Right ventricle myocardium superior (tissue), 1 donor: ENCODE measurements around the gene SBK1. TPM values are rescaled to one million over a fixed set of nuclear protein-coding genes. Genes with fewer than 3 reads are reported as not detected.
"Not testable (repeated sequence)": the region's sequence is repeated elsewhere in the genome, so short reads cannot be mapped to it uniquely, and the experiment has no call there.

Source experiments
- ATAC-seq: fragments of 200-7000 bp; cut with Tn5 transposase; one replicate; pipeline ENCODE4 v1.9.1; 2020; ENCODE audit warnings: mild to moderate bottlenecking; ENCODE audit not compliant: poor library complexity
- DNase-seq: peaks from one replicate; pipeline ENCODE4 v3.0.0-alpha.2; 2020
- intact Hi-C: fragments of 100-400 bp; cut with DNase I; formaldehyde crosslinking; loops from one replicate; pipeline ENCODE4 v1.11.2; 2022
- total RNA-seq: library from RNA; stranded (reverse); fragmentation: NEBNext Ultra II Directional; extraction: Animal tissue kit (Norgen Biotek cat#: 25700); gene quantifications from one replicate; pipeline ENCODE4 v1.2.1, GENCODE V29; 2021
- donor health status: DM: no; HTN: yes; CAD: no; lungs with severe emphysema.

Gene SBK1
- total RNA-seq, 1 donor from 2014 or later = 2.0 TPM

DNA sequence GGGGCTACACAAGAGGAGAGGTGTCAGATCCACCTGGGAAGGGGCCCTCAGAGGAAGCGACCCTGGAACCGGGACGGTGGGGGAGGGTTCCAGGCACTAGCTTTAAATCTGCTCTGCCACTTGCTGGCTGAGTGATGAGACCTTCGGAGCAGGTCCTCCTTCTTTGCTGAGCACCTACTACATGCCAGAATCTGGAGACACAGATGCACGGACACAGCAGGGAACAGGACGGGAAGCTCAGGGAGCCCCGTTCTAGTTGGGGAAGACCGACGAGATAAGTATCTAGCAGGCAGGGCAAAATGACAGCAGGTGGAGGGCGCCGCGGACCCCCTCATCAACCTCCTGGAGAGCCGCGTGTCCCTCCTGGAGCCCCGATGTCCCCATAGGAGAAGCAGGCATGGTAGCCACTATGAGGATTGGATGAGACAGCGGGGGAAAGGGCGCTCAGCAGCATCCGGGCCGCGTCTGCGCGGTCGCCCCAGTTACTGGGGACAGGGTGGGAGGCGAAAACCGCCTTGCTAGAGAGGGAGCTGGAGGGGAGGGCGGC lies 27.2 kb downstream of the SBK1 start:
- ATAC-seq = no peak
- intact Hi-C loops = loop anchor here (5.0 kb wide), 1 partner anchor 42 kb away; no protein-coding TSS in a partner anchor
- no peak for DNase-seq

DNA sequence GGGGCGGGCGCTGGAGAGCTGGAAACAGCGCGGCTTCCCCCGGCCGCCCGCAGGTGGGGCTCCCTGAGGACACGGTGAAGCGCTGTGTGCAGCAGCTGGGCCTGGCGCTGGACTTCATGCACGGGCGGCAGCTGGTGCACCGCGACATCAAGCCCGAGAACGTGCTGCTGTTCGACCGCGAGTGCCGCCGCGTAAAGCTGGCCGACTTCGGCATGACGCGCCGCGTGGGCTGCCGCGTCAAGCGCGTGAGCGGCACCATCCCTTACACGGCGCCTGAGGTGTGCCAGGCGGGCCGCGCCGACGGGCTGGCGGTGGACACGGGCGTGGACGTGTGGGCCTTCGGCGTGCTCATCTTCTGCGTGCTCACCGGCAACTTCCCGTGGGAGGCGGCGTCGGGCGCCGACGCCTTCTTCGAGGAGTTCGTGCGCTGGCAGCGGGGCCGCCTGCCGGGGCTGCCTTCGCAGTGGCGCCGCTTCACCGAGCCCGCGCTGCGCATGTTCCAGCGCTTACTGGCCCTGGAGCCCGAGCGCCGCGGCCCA lies 27.8 kb downstream of the SBK1 start:
- no peak for DNase-seq
- intact Hi-C loops = no loop called here
- no peak for ATAC-seq

DNA sequence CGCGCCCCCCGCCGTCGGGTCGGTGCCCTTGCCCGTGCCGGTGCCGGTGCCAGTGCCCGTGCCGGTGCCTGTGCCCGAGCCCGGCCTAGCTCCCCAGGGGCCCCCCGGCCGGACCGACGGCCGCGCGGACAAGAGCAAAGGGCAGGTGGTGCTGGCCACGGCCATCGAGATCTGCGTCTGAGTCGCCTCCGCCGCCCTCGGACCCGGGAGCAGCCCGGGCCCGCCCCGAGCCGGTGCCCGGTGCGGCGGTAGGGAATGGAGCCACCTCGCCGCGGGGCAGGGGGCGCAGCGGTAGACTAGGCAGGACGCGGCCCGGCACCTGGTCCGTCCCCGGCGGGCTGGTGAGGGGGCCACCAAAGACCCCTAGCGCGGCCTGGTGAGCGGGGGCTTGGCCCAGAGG lies 28.4 kb downstream of the SBK1 start:
- ATAC-seq = no peak
- DNase-seq = no peak
- intact Hi-C loops = no loop called here

DNA sequence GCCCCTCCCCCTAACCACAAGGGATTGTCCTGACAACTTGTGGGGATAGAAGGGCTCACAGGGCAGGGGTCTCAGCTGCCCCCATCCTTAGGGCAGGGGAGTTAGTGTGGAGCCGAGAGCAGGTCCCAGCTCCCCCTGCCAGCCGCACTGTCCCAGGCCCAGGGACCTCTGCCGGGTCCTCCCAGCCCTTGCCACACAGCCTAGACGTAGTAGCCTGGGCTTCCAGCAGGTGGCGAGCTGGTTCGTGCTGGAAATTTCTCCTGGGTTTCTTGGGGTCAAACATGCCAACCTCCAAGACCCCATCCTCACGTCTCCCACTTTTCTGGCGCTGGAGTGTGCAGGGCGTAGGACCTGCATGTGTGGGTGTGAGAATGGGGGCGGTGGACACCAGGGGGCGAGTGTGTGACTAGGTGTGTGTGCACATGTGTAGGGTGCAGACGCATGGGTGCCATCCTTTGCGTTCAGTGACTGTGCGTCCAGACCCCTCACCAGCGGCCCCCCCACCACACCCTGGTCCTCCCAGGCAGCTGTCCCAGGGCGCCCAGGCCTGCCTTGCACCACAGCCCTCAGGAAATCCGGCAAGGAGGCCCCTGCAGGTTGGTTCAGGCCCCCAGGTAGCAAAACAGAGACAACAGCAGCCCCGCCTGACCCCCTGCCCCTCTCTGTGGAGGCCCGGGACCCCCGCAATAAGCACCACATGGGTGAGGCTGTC lies 29.5 kb downstream of the SBK1 start:
- ATAC-seq (peak; percentile 32), DNase-seq (no peak)
- intact Hi-C loops = no loop called here

DNA sequence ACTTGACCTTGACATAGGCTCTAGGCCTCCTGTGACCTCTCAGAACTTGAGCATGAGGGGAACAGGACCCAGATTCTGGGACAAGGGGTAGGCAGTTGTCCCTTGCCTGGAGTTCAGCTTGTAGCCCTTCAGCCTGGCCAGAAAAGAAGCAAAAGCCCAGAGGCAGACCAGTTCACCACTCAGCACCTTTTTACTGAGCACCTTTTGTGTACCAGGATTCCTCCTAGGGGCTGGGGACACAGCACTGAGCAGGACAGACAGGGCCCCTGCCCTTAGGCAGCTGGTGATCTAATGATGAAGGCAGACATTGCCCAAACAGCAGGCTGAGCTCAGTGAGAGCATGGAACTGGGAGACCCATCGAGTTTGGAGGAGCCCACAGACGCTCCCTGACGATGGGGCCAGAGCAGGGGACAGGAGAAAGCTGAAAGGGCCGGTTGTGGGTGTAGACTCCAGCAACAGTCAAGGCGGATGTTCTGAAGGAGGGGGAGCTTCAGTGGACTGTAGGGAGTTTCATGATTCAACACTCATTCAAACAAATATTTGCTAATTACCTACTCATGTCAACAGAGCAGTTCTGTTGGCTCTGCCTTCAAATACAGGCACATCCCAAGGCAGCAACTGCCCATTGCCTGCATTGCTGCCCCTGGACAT lies 32.0 kb downstream of the SBK1 start:
- DNase-seq = no peak
- intact Hi-C loops = no loop called here
- no peak for ATAC-seq

DNA sequence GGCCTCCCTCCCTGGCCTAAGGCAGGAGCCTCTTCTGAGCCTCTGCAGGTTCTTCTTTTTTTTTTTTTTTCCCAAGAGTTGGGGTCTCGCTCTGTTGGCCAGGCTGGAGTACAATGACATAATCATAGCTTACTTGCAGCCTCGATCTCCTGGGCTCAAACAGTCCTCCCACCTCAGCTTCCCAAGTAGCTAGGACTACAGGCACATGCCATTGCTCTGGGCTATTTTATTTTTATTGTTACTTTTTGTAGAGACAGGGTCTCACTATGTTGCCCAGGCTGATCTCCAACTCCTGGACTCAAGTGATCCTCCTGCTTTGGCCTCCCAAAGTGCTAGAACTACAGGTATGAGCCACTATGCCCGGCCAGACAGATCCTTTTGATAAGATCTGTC lies 32.6 kb downstream of the SBK1 start:
- intact Hi-C loops = no loop called here
- ATAC-seq (no peak), DNase-seq (no peak)

DNA sequence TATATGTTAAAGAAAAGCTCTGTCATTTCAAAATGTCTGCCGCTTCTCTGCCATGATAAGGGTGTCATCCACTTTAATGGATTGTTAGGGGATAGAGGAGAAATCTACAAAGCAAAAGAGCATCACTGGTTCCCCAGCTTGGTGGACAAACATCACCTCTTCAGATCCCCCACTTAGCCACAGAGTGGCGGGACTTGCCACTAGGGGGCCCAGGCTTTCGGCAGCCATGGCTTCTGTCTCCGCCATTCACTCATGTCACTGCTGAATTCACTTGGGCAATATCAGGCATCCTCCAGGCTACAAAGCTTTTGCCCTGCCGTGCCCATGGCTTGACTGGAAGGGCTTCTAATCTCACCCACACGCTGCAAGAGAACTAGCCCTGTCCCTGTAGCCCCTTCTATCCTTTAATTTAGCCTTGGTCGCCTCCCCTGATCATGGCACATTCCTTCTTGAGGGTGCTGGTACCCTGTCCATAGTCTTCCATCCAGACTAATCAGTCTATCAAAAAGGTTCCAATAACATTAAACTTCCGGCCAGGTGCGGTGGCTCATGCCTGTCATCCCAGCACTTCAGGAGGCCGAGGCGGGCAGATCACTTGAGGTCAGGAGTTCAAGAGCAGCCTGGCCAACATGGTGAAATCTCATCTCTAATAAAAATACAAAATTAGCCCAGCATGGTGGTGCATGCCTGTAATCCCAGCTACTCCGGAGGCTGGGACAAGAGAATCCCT lies 34.7 kb downstream of the SBK1 start:
- ATAC-seq (peak; percentile 71), DNase-seq (peak; percentile 64)
- intact Hi-C loops = no loop called here

DNA sequence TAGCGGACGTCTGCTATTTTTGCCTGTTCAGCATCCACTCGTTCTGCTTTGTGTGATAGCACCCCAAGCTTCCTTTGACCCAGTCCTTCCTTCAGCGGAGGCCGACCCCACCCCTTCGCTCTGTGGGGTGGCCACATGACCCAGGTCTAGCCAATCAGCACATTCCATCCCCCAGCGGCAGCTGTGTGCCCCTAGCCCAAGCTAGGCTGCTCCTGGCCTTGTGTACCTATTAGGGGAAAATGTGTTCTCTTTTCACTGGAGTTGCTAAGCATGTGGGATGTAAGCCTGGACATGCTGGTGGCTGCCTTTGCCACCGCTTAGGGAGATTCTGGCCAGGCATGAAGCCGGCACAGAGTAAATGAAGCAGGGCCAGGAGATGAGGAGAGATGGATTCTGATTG lies 37.9 kb downstream of the SBK1 start:
- ATAC-seq, DNase-seq, intact Hi-C loops: not testable (repeated sequence)

DNA sequence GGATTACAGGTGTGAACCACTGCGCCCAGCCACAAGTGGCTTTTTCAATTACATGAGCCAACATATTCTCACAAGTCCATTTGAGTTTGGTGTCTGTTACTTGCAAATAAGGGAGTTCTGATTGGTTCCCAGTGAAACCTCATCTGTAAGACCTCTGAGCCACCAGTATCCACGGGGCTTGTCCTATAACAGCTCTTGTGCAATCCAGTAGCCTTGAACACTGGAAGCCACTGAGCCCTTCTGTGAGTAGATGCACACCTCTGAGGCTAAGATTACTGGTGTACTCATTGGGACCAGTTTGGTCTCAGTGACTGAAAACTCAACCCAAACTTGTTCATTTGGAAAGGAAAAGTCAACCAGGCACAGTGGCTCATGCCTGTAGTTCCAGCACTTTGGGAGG lies 38.7 kb downstream of the SBK1 start:
- intact Hi-C loops = not testable (repeated sequence)

DNA sequence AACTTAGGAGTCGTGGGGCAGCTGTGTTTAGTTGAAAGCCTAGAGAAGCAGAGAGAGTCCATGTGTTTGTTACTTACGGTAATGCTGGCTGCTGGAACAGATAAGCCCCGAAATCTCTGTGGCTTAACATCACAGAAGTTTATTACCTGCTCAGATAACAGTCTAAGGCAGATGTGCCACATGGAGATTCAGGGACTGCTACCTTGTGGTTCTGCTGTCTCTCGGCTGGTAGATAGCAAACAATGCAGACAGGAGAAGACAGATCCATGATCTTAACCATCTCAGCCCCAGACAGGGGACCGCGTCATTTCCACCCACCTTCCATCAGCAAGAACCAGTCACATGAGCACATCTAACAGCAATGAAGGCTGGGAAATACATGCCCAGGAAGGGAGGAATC lies 40.3 kb downstream of the SBK1 start:
- ATAC-seq = not testable (repeated sequence)

More for the DNA sequence above, 38.7 kb downstream of the SBK1 start:
- DNase-seq, ATAC-seq: not testable (repeated sequence)

DNA sequence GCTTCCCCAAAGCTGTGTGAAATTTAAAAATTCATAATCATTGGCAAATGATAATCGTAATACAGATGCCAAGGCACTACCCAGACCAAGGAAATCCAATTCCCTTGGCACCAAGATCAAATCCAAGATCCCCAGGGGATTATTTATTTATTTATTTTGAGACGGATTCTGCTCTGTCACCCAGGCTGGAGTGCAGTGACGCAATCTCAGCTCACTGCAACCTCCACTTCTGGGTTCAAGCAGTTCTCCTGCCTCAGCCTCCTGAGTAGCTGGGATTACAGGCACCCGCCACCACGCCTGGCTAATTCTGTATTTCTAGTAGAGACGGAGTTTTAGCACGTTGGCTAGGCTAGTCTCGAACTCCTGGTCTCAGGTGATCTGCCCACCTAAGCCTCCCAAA lies 43.4 kb downstream of the SBK1 start:
- intact Hi-C loops, ATAC-seq, DNase-seq: not testable (repeated sequence)

More for the DNA sequence above, 40.3 kb downstream of the SBK1 start:
- intact Hi-C loops, DNase-seq: not testable (repeated sequence)

DNA sequence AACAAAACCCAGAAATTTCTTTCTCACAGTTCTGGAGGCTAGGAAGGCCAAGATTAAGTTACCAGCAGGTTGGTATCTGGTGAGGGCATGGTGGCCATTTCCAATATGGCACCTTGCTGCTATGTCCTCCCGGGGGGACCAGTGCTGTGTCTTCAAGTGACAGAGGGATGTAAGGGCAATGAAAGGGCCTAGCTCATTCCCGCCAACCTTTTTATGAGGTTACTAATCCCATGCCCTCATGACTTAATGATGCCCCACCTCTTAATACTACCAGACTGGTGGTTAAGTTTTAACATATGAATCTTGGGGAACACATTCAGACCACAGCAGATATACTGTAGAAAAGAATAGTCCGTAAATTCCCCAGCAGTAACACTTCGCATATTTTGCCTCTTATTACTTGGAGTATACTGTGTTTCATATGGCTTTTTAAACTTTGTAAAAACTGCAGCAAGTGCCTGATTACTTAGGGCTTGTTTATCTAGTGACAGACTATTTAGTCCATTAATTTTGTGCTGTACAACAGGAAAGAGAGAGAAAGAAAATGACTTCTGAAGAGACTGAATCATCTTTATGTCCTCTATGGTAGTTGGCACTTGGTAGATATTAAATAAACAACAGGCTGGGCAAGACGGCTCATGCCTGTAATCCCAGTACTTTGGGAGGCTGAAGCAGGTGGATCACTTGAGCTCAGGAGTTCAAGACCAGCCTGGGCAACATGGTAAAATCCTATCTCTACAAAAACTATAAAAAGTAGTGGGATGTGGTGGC lies 44.8 kb downstream of the SBK1 start:
- DNase-seq, intact Hi-C loops, ATAC-seq: not testable (repeated sequence)

DNA sequence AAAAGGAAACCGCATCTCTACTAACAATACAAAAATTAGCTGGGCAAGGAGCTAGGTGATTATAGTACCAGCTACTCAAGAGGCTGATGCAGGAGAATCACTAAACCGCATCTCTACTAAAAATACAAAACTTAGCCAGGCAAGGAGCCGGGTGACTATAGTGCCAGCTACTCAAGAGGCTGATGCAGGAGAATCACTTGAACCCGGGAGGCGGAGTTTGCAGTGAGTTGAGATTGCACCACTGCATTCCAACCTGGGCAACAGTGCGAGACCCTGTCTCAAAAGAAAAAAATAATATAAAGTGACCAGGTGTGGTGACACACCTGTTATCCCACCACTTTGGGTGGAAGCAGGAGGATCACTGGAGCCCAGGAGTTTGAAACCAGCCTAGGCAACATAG lies 45.9 kb downstream of the SBK1 start:
- ATAC-seq, DNase-seq, intact Hi-C loops: not testable (repeated sequence)

DNA sequence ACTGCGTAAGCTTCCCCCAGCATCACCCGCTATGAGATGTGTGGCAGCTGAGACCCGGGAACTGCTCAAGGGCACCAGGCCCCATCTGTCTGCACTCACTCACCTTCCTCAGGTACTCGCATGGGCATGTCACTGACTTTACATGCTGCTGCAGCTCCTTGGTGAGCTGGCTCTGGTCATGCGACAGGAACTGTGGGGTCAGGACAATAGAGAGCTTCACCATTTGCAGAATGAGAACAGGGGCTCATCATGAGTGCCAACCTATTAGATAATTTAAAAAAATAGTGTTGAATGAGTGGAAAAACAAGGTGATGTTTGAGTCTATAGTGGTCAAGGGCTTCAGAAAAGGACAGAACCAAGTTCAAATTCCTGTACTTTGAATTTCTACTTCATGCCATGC lies 70.3 kb downstream of the SBK1 start:
- ATAC-seq, DNase-seq, intact Hi-C loops: not testable (repeated sequence)

DNA sequence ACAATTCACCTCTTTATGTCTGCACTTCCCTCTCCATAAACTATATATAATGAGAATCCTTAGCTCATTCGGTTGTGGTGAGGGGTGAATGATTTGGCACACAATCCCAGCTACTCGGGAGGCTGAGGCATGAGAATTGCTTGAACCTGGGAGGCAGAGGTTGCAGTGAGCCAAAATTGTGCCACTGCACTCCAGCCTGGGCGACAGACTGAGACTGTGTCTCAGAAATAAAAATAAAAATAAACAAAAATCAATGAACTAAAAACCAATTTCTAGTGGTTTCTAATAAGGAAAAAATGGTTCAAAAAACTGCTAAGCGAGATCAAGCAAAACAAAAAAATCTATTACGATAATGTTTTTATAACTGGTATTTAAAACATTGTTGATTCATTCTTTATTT lies 71.1 kb downstream of the SBK1 start, which contains the start of gene NPIPB6:
NPIPB6 (minus strand) TSS at position 101 of the 400 bp plus-strand sequence. CDS start 686 bp downstream, outside the sequence.
- intact Hi-C loops, ATAC-seq, DNase-seq: not testable (repeated sequence)

DNA sequence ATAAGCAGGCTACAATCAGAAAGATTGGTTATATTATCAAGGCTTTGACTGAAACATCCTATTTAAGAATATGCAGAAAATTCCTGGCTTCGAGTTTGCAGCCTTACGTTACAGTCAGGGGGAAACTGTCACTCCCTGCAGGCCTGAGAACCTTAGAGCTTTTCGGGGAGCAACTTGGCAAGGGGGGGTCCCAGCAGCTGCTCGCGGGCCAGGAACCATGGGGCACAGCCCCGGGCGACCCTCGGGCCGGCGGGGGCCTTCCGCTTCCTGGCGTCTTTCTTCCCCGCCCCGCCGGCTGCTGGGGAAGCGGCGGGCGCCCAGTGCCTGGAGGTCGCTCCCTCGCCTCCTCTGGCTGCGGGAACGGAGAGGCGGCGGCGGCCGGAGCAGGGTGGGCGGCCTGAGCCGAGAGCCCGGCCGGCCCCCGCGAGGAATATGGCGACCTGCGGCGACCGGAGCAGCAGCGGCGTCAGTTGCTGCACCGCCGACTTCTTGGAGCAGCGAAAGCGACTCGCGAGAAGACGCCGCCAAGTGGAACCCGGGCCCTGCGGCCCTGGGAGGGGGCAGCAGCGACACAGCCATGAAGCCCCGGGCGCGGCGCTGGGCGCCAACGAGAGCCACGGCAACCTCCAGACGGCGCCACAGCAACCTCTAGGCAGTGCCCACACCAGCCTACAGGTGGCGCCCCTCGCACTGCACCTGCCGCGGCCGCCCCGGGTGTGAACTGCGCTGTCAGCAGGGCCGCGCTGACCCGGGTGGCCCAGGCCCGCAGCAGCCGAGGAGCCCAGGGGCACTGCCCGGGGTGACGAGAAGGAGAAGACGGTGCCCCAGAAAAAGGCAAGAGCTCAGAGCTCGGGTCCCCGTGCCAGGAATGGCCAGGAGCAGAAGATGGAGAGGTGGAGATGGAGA lies 72.2 kb downstream of the SBK1 start:
- ATAC-seq = peak; percentile 99
- intact Hi-C loops, DNase-seq: not testable (repeated sequence)

DNA sequence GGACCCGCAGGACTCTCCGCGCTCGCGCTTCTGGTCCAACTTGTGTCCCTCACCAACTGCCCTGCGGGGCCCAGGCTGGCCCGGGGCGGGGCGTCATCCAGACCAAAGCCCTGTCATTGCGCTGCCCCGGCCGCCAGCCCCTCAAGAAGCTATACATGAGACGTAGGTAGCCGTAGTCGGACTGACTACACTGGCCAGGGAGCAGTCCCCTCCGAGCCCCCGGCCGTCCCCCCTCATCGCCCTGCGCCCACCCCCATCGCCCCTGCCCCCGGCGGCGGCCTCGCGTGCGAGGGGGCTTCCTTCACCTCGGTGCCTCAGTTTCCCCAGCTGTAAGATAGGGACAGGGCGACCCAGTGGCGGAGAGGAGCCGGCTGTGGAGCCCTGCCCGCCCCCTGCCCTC lies 75.6 kb downstream of the SBK1 start:
- DNase-seq = not testable (repeated sequence)

More for the DNA sequence above, 75.6 kb downstream of the SBK1 start:
- ATAC-seq, intact Hi-C loops: not testable (repeated sequence)
